Pons (tissue), 1 donor: ENCODE measurements around the gene ADI1.
"Not testable (repeated sequence)": the region's sequence is repeated elsewhere in the genome, so short reads cannot be mapped to it uniquely, and the experiment has no call there.

Experiments
- DNase-seq: peaks from one replicate; pipeline ENCODE4 v3.0.0-alpha.2; 2016; ENCODE audit warnings: low spot score

The ADI1 gene

DNA sequence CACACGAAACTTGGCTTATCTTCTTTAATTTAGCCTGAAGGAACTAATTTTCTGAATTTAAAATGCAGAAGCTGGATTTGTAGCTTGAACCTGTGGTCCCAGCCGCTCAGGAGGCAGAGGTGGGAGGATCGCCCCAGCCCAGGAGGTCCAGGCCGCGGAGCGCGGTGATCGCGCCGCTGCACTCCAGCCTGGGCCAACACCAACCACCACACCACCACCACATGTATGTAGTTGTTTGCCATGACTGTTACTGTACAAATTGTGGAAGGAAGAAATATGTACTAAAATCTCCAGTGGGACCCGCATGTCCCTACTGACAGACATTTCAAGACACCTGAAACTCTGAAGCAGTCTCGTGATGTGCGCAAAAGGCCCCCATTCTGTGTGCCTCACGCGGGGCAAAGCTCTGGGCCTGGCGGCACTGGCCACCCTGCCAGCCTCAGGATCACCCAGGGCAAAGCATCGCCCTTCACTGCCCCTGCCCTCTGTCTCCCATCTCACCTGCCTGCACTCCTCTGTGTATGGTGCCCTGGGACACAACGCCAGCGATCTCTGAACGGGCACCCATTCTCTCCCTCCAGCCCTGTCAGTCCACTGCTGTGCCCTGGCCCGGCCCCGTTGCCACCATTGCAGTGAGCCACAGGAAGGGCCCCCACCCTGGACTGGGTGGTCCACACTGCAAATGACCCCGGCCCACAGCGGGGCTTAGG lies 10.1 kb upstream of the ADI1 start:
- no peak for DNase-seq

DNA sequence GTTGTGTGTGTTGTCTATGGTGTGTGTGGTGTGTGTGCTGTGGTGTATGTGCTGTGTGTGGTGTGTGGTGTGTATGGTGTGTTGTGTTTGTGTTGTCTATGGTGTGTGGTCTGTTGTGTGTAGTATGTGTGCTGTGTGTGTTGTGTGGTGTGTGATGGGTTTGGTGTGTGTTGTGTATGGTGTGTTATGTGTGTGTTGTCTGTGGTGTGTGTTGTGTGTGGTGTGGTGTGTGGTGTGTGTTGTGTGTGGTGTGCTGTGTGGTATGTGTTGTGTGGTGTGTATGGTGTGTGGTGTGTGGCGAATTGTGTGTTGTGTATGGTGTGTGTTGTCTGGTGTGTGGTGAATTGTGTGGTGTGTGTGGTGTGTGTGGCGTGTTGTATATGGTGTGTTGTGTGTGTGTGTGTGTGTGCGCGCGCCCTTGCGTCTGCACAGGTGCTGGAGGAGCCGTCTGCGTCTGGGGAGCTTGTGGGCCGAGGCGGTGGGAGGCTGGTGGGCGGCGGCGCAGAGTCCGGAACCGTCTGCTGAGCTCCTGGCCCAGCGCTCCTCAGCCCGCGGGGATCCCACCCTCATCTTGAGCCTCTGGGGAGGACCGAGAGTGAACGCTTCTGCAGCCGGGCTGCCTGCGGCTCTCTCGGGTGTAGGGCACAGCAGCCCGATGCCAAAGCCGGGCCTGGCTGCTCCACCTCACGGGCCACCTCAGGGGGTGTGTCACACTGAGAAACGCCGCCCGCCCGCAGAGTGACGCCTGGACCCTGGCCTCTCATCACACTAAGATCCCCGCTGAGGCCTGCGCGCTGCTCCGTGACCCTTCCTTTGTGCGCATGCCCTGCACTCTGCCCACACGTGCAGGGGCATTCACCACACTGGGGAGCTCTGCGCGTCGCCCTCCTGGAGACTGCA lies 8.8 kb upstream of the ADI1 start:
- DNase-seq: no peak

DNA sequence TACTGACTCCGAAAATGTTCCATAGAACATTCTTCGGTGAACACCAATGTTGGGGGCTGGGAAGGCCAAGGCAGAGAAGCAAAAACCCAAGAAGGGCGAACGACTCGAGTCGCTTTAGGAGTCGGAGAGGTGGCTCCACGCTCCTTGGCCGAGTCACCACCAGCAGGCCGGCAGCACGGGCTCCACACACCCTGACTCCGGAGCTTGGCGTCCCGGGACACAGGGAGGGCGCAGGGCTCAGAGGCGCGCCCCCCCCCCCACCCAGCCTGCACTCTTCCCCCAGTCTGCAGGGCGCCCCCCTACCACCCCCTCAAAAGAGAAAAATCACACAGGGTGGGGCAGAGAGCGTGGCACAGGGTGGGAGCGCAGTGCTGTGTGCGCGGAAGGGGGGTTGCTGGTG lies 7.5 kb upstream of the ADI1 start:
- no peak for DNase-seq

DNA sequence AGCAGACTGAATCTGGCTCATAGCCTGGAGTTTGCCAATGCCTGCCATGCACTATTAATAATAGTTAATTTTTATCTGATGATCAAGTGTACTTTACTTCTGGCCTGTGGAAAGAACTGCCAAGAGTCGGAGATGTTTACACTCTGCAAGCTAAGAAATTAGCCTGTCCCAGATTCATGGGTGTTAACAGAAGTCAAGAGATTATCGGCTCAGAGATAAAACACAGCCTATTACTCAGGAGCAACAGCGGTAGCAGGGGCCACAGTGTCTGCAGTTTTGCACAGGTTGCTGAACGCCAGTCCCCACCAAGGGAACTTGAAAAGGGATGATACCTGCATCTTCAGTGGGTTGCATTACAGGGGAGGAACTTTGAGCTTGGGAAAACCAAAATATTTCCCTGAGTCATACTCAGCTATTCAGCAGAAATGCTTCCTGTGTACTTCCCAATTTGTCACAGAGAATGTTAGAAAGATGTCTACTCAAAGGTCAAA lies 4.3 kb upstream of the ADI1 start:
- no peak for DNase-seq

- no peak for DNase-seq
Measured at GRCh38 chr2:3522961-3523421, 3.7 kb upstream of the ADI1 start.

DNA sequence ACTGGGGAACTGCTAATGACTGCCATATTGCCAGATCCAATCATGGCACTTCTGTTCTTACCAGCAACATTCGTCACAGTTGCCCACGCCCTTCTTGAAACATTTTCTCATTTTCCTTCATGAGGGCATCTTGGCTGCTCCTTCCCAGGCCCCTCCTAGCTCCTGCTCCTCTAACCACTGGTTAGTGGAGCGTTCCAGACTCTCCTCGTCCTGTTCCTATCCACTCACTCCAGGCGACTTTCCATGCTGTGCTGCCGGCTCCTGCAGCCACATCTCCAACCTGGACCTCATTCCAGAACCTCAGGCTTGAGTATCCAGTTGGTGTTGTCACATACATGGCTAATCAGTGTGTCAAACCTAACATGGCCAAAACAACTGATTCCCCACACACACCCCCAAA lies 1.3 kb upstream of the ADI1 start:
- DNase-seq: no peak

- DNase-seq: peak; percentile 93
Measured at GRCh38 chr2:3518496-3519254, 656 bp downstream of the ADI1 start.

DNA sequence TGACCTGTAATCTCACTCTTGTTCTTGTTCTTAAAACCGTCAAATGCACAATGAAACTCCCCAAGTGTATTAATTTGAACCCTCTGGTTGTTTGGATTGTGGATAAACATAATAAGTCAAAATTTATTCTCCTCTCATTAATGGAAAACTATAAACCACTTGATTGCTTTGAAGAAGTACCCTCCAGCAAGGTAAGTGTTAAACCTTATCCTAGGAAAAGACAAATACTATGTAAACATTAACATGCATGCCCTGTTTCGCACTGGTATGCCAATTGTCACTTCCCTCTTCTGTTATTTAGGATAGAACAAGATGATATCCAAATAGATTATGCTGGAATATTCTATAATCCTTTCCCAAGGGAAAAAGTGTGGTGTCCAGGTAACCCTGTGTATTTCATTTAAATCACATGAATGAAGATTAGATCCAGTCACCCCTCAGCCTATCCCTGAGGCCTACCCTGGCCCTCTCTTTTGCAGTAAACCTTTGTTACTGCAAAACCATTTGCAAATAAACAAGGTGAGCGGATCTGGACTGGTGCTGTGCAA lies 1.3 kb downstream of the ADI1 start:
- DNase-seq: peak; percentile 39

DNA sequence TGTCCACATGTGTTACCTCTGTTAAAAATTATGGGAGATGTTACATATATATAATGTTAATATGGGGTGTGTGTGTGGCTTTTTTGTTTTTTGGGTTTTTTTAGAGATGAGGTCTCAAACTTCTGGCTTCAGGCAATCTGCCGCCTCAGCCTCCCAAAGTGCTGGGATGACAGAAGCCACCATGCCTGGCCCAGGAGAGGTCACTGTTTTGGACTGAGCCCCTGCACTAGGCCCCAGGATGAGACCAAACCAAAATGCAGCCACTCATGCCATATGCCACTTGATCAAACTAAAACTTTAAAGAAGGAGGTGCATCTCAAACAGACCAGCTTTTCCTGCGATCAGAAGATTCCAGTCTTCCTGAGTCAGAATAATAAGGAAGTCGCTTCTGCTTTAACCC lies 2.5 kb downstream of the ADI1 start:
- no peak for DNase-seq

DNA sequence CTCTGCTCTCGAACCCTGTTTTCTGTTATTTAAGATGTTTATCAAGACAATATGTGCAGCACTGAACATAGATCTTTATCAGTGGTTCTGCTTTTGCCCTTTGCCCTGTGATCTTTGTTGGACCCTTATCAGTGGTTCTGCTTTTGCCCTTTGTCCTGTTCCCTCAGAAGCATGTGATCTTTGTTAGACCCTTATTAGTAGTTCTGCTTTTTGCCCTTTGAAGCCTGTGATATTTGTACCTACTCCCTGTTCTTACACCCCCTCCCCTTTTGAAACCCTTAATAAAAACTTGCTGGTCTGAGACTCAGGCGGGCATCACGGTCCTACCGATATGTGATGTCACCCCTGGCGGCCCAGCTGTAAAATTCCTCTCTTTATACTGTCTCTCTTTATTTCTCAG lies 3.9 kb downstream of the ADI1 start:
- DNase-seq: not testable (repeated sequence)

DNA sequence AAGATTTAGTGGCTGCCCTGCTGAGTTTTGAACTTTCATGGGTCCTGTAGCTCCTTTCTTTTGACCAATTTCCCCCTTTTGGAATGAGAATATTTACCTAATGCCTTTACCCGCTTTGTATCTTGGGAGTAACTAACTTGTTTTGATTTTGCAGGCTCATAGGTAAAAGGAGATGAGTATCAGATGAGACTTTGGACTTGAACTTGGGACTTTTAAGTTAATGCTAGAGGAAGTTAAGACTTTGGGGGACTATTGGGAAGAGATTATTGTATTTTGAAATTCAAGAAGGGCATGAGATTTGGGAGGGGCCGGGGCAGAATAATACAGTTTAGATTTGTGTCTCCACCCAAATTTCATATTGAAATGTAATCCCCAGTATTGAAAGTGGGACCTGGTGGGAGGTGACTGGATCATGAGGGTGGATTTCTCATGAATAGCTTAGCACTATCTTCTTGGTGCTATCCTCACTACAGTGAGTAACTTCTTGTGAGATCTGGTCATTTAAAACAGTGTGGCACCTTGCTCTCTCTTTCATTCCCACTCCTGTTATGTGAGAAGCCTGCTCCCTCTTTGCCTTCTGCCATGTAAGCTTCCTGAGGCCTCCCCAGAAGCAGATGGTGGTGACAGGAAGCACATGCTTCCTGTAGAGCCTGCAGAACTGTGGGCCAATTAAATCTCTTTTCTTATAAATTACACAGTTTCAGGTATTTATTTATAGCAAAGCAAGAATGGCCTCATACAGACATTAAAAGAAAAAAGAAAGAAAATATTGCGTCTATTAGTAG lies 6.1 kb downstream of the ADI1 start:
- DNase-seq: no peak

DNA sequence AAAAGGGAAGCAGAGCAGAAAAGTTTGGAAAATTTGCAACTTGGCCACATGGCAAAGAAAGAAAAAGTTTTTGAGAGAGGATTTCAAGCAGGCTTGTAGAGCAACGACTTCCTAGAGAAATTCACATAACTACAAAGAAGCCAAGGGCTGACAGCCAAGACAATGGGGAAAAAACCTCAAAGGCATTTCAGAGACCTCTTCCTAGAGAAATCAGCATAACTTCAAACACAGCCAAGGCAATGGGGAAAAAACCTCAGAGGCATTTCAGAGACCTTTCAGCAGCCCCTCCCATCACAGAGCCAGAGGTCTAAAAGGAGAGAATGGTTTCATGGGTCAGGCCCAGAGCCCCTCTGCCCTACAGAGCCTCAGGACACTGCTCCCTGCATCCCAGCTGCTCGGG lies 7.2 kb downstream of the ADI1 start:
- no peak for DNase-seq

DNA sequence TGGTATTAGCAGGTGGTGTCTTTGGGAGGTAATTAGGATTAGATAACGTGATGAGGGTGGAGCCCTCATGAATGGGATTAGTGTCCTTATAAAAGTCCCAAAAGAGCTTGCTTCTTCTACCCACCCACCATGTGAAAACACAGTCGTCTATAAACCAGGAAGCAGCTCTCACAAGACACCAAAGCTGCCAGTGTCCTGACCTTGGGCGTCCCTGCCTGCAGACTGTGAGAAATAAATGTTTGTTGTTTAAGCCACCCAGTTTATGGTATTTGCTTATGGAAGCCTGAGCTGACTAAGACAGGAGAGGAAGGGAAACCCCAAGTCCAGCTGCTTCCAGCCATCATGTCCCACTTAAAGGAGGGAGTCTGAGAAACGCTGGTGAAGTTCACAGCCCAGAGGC lies 13.6 kb downstream of the ADI1 start:
- no peak for DNase-seq

DNA sequence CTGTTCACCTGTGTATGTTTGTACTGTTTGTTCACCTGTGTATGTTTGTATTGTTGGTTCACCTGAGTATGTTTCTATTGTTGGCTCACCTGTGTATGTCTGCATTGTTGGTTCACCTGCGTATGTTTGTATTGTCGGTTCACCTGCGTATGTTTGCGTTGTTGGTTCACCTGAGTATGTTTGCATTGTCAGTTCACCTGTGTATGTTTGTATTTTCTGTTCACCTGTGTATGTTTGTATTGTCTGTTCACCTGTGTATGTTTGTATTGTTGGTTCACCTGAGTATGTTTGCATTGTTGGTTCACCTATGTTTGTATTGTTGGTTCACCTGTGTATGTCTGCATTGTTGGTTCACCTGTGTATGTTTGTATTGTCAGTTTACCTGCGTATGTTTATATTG lies 14.6 kb downstream of the ADI1 start:
- DNase-seq: no peak

DNA sequence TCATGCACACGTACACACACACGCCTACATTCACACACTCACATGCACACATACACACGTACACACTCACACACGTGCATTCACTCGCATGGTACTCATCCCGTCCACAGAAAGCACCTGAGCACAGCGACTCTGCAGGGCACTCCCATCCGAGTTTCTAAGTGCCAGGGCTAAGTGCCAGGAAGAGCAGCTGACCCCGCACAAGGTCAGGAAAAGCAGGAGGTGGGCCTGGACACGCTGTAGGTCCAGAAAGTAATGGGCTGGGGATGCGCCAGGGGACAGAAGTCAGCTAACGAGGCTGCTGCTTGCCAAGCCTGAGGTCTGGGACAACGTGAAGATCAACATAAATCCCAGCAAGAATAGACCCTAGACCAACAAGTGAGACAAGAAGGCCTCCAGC lies 15.8 kb downstream of the ADI1 start:
- no peak for DNase-seq

DNA sequence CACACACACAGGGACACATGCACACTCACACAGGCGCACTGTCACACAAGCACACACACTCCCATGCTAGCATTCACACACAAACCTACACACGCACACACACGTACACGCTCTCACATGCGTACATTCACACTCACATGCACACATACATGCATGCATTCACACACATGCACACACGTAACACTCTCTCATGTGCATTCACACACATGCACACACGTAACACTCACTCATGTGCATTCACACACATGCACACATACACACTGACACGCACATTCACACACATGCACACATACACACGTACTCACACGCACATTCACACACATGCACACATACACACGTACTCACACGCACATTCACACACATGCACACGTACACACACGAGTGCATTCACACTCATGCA lies 16.3 kb downstream of the ADI1 start:
- no peak for DNase-seq

DNA sequence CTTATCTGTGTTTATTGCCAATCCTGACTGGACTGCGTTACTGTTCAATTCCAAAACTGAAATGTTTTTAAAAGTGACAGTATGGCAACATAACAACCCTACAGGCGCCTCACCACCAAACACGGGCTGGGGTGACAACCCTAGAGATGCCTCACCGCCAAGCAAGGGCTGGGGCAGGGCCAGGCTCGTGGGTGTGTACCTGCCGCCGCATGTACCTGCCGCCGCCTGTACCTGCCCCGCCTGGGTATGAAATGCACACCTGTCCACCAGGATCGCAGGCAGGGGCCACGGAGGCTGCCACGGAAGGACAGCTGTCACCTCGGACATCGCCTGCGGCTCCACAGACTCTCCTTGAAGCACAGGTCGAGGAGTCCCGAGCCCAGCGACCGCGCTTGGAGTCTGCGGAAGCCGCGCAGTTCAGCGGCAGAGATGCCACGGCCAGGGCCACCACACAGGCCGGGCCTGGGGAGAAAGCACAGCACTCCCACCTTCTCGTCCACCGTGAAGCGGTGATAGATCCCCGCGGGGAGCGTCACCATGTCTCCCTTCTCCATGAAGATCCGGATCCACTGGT lies 18.9 kb downstream of the ADI1 start:
- no peak for DNase-seq

GRCh38 chr2:3498783-3499394 lies 20.4 kb downstream of the ADI1 start:
- no peak for DNase-seq

- DNase-seq: not testable (repeated sequence)
Measured at GRCh38 chr2:3496708-3497080, 22.6 kb downstream of the ADI1 start.

- DNase-seq: no peak
Measured at GRCh38 chr2:3494984-3495666, 24.2 kb downstream of the ADI1 start.
